Measurements from ENCODE around the gene FANCF.

The FANCF gene

DNA sequence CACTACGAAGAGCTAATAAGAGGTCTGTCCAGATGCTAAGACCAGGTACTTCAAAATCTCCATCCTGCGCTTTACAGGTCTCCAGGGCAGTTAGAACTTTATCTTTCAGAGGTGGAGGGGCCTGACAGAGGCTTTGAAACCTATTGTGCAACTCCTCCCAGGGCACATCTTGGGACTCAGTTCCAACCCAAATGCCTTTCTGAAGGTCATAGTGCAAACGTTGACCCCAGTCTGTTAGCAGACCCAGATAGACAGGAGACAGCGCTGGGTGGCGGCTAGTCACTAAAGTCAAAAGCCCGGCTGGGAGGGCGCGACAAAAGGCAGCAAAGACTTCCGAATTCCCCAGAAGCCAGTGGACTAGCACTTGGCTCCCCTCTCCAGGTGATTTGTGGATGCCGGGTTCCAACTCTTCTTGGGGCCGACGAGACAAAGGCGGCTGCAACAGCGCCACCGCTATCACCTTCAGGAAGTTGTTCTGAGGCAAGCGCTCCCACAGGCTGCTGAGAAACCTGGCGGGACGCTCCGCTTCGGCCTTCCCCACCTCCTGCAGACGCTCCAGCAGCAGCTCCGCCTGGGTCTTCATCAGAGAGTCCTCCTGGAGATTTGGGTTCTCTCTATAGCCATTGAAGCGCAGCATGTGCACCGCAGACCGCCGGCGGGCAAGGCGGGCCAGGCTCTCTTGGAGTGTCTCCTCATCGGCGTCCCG, 728 bp downstream of the FANCF start:
- peak overlapping the region; percentile 97 for H3K27ac ChIP-seq
- TF ChIP-seq CTCF (IDR thresholded peaks at IDR 0.05) (peak; percentile 75), ZFX (IDR thresholded peaks at IDR 0.05; ENCODE audit: borderline replicate concordance) (no peak)

- no peak overlapping the region for H3K27ac ChIP-seq
- TF ChIP-seq ZFX (IDR thresholded peaks at IDR 0.05; ENCODE audit: borderline replicate concordance) (no peak), CTCF (IDR thresholded peaks at IDR 0.05) (no peak)
These were observed 7.8 kb downstream of the FANCF start for GRCh38 chr11:22617868-22618267.

GRCh38 chr11:22603933-22604332, 21.7 kb downstream of the FANCF start:
- no peak overlapping the region for H3K27ac ChIP-seq
- TF ChIP-seq CTCF (IDR thresholded peaks at IDR 0.05), result no peak
- no peak for TF ChIP-seq ZFX (IDR thresholded peaks at IDR 0.05; ENCODE audit: borderline replicate concordance)

DNA sequence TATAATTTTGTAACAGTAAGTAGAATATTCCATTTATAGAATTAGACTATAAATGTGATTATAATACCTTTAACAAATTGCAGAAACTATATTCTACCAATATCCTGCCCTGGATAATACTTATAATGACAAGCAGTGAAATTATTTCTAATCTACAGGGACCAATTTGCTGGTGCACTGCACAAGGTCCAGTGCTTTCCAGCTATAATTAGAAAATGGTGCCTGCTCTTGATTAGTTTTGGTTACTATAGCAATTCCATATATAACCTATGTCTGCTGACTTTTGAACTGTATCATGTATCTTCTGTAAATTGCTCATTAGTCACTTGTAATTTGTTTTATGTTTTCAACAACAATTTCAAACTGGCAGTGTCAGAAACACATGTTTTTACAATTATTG, 23.1 kb downstream of the FANCF start:
- no peak overlapping the region for H3K27ac ChIP-seq
- TF ChIP-seq ZFX (IDR thresholded peaks at IDR 0.05; ENCODE audit: borderline replicate concordance) (no peak), CTCF (IDR thresholded peaks at IDR 0.05) (no peak)

DNA sequence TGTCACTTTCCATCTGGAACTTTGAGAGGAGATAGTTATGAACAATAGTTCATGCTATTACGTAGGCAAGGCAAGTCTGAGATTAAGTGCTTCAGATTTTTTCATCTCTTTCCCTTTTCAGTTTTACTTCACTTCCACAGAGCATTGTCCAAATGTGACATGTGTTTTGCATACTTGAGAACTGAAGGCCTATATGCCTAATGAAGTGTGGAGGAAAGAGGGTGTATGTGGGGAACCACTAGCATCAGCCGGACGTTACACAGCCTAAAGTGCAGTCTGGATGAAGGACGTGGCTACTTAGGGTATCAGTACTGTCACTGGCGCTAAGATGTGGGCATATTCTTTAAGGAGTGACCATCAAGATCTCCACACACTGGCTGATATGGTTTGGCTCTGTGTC, 26.2 kb downstream of the FANCF start:
- H3K27ac ChIP-seq, result no peak overlapping the region
- TF ChIP-seq CTCF (IDR thresholded peaks at IDR 0.05) (no peak), ZFX (IDR thresholded peaks at IDR 0.05; ENCODE audit: borderline replicate concordance) (no peak)

DNA sequence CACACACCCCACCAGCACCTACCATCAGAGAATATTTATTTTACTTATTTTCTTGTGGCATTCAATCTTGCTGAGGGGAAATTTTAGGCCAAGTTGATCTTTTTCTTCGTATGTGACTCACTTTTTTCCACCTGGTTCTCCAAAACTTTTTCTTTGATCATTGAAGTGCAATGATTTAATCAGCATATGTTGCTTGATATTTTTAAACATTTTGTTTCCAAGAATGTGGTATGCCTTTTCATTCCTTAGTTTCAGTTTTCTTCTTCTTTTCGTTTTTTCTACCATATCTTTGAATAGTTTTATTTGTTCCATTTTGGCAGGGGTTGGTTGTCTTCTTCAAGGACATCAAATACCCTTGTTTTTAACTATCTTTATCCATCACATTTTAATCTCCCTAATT, 28.6 kb downstream of the FANCF start:
- TF ChIP-seq CTCF (IDR thresholded peaks at IDR 0.05) (no peak), ZFX (IDR thresholded peaks at IDR 0.05; ENCODE audit: borderline replicate concordance) (no peak)
- H3K27ac ChIP-seq, result no peak overlapping the region

GRCh38 chr11:22584976-22585375, 40.6 kb downstream of the FANCF start:
- TF ChIP-seq CTCF (IDR thresholded peaks at IDR 0.05), result no peak
- TF ChIP-seq ZFX (IDR thresholded peaks at IDR 0.05; ENCODE audit: borderline replicate concordance), result no peak
- H3K27ac ChIP-seq, result no peak overlapping the region
